GM18499 (cell line): ENCODE measurements around the gene XYLT2.
"Not testable (repeated sequence)": the region's sequence is repeated elsewhere in the genome, so short reads cannot be mapped to it uniquely, and the experiment has no call there.

Experiments used
- ATAC-seq: cut with Tn5 transposase; IDR thresholded peaks from one replicate; pipeline ENCODE4 v1.9.1; 2021; ENCODE audit warnings: moderate number of reproducible peaks; ENCODE audit not compliant: insufficient read depth, unreplicated experiment

Gene XYLT2

DNA sequence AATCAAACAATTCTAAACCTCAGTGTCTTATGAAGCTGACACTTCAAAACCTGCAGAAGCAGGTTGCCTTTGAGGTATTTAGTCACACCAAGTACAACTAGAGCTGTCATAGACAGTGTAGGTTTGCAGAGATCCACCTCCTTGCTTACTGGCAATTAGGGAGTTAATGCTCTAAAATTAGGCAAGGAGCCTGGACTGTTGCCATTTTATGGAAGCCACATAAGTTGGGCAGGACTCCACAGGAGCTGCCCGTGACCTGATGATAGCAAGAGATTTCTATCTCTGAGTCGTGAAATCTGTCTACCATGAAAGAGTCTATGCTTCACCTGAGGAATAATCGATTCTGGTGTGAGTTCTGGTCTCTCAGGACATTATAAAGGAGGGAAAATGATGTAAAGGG is 36.0 kb downstream of the XYLT2 start:
- no peak for ATAC-seq

GRCh38 chr17:50382931-50383330 is 37.0 kb downstream of the XYLT2 start:
- ATAC-seq = no peak

DNA sequence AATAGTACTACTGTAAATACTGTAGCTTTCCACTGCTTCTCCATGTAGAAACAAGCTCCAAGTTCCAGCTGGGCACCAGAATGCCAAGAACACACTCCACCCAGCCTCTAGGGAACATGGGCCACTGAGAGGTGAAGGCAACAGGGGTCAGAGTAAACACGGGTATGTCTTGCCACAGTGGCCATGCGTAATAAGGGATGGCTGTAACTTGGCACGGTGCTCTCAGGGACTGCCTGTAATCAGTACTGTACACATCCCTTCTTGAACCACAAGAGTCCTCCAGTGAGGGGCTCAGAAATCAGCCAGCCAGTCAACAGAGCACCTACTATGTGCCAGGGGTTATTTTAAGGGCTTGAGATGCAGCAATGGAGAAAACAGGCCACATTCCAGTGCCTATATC is 40.6 kb downstream of the XYLT2 start:
- no peak for ATAC-seq

GRCh38 chr17:50388728-50389127 is 42.8 kb downstream of the XYLT2 start:
- ATAC-seq = no peak

GRCh38 chr17:50389534-50389933 is 43.6 kb downstream of the XYLT2 start:
- ATAC-seq = no peak

- no peak for ATAC-seq
Measured at GRCh38 chr17:50392621-50393020, 46.7 kb downstream of the XYLT2 start.

DNA sequence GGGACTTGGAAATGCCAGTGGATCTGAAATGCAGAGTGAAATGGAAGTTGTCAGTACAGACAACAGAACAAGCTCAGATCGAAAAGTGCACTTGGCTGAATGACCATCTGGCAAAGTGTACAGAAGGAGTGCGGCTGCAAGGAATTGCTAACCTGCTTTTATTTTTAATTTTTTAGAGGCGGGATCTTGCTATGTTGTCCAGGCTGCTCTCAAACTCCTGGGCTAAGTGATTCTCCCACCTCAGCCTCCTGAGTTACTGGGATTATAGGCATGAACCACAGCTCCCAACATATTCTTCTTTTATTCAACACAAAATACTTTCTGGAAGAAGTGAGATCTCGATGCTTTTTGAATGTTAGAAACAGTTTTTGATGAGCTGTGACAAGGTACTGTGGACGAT is 47.8 kb downstream of the XYLT2 start:
- ATAC-seq = no peak

GRCh38 chr17:50394711-50395110 is 48.8 kb downstream of the XYLT2 start:
- no peak for ATAC-seq

GRCh38 chr17:50396261-50397110 is 50.6 kb downstream of the XYLT2 start:
- no peak for ATAC-seq

DNA sequence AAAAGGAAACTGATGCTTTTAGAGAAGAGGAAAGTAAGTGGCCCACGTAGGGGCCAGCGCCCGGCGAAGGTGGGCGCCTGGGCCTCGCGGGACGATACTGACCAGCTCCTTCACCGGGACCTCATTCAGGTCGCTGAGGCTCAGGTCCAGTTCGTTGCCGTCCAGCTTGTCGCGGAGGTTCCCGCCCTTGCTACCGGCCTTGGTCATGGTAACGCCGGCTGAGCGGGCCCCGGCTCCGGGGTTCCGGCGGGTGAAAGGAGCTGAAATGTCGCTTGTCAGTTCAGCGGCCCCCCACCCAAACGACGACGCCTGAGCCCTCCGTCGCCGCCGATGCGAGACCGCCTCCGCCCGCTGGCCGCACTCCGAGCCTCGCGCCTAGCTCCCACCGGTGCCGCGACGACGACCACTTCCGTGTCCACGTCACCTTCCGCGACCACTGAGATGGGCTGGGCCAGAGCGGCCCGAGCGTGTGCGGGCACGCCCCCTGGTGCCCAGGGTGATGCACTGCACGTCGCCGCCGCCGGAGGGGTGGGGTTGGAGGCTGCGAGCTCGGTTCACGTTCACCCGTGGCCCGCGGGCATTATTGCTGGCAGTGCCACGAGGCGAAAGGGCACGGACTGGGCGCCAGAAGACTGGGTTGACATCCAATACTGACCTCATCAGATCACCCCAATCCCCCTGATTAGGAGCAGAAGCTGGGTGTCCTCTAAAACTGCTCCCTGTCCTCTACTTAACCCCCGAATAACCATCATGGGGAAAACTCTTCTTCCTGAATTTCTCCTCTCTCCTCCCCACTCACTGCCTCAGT is 51.4 kb downstream of the XYLT2 start, which contains the start of gene LRRC59:
Gene LRRC59 (minus strand): TSS at position 413 of the 808 bp plus-strand sequence. CDS start 206 bp downstream, at position 207.
- ATAC-seq = peak; percentile 67

GRCh38 chr17:50397919-50398285 is 52.0 kb downstream of the XYLT2 start:
- no peak for ATAC-seq

GRCh38 chr17:50398672-50399071 is 52.7 kb downstream of the XYLT2 start:
- ATAC-seq = not testable (repeated sequence)

DNA sequence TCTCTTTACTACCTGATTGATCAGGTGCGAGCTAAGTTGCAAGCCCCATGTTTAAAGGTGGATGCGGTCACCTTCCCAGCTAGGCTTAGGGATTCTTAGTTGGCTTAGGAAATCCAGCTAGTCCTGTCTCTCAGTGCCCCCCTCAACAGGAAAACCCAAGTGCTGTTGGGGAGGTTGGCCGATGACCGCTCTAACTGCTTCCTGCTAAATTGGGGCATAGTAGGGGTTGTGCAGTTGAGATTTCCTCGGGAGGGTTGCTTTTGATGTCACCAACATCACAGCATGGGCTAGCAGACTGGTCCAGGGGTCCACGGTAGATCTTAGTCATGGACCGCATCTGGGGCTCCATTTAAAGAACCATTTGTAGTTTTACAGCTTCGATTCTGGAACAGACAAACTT is 53.7 kb downstream of the XYLT2 start:
- ATAC-seq = not testable (repeated sequence)

DNA sequence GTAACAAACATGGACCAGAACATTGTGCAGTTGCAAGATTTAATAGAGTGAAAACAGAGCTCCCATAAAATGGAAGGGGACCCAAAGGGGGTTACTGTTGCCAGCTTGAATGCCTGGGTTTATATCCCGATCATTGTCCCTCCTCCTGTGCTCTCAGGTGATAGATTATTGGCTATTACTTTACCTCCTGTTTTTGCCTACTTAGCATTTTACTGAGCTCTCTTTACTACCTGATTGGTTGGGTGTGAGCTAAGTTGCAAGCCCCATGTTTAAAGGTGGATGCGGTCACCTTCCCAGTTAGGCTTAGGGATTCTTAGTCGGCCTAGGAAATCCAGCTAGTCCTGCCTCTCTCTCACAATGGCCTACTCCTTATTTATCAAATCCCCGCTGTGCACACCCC is 59.4 kb downstream of the XYLT2 start:
- not testable (repeated sequence) for ATAC-seq

- no peak for ATAC-seq
Measured at GRCh38 chr17:50406578-50406977, 60.7 kb downstream of the XYLT2 start.

DNA sequence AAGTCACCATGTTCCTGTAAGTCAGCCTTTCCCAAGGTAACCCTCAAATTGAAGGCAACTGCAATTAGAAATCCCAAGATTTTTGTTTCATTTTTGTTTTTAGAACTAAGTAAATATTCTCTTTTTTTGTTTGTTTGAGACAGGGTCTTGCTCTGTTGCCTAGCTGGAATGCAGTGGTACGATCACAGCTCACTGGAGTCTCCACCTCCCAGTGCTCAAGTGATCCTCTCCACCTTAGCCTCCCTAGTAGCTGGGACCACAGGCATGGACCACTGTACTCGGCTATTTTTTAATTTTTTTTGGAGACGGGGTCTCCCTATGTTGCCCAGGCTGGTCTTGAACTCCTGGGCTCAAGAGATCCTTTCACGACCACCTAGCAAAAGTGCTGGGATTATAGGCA is 62.0 kb downstream of the XYLT2 start:
- ATAC-seq = no peak
